Natural killer cell (primary cell): ENCODE results near the gene ADGRL1. TPM values are rescaled to one million over a fixed set of nuclear protein-coding genes. Genes with fewer than 3 reads are reported as not detected.

Source experiments
- ATAC-seq, 3 donors: fragments of 150-1000 bp in 2 of 3; fragments of 200-7000 bp in 1 of 3; cut with Tn5 transposase; 1 replicate in 1 of 3; 2 replicates in 2 of 3; pipeline ENCODE4 v1.10.0; 2021; ENCODE audit warnings: mild to moderate bottlenecking in 2 of 3, moderate library complexity in 2 of 3
- DNase-seq, 2 donors: peaks; one replicate each; pipeline versions ENCODE4 v3.0.0 to v3.0.0-alpha.2; 2013 to 2021; ENCODE audit warnings: mixed read lengths in 1 of 2
- H3K27ac ChIP-seq: one replicate; pipeline ENCODE4 v1.5.1; 2013; ENCODE audit warnings: mild to moderate bottlenecking, low read length
- H3K27me3 ChIP-seq: one replicate; pipeline ENCODE4 v1.6.1; 2013; ENCODE audit warnings: low read length; ENCODE audit not compliant: control insufficient read depth, insufficient read depth
- H3K36me3 ChIP-seq: one replicate; pipeline ENCODE4 v1.6.1; 2013; ENCODE audit warnings: low read length; ENCODE audit not compliant: control insufficient read depth, insufficient read depth
- H3K4me1 ChIP-seq: one replicate; pipeline ENCODE4 v1.6.1; 2013; ENCODE audit warnings: low read length; ENCODE audit not compliant: control insufficient read depth, insufficient read depth
- H3K4me3 ChIP-seq: one replicate; pipeline ENCODE4 v1.5.1; 2013; ENCODE audit warnings: low read length
- H3K9me3 ChIP-seq: one replicate; pipeline ENCODE4 v1.6.1; 2013; ENCODE audit warnings: low read length; ENCODE audit not compliant: control insufficient read depth, insufficient read depth
- H3K27ac Mint-ChIP-seq, 2 donors: one replicate each; pipeline ENCODE4 v1.8.0; 2022; ENCODE audit warnings: mild to moderate bottlenecking in 2 of 2, mixed read lengths in 2 of 2, moderate library complexity in 1 of 2
- H3K27me3 Mint-ChIP-seq, 2 donors: one replicate each; pipeline ENCODE4 v1.8.0; 2022; ENCODE audit warnings: low read depth in 2 of 2, mixed read lengths in 2 of 2
- H3K36me3 Mint-ChIP-seq: one replicate; pipeline ENCODE4 v1.8.0; 2022; ENCODE audit warnings: mixed read lengths
- H3K4me1 Mint-ChIP-seq, 2 donors: one replicate each; pipeline ENCODE4 v1.8.0; 2022; ENCODE audit warnings: mixed read lengths in 2 of 2
- H3K4me3 Mint-ChIP-seq: one replicate; pipeline ENCODE4 v1.8.0; 2022; ENCODE audit warnings: mild to moderate bottlenecking, moderate library complexity, mixed read lengths
- H3K9me3 Mint-ChIP-seq, 2 donors: one replicate each; pipeline ENCODE4 v1.8.0; 2022; ENCODE audit warnings: mixed read lengths in 2 of 2
- CTCF ChIP-seq: fragments of 200-600 bp; IDR thresholded peaks from one replicate; pipeline ENCODE4 v1.8.0; 2022; ENCODE audit warnings: antibody characterized with exemption
- WGBS: methylation state at CpG from one replicate; pipeline ENCODE4 v1.1.7; 2013; ENCODE audit warnings: missing lambda C conversion rate; ENCODE audit not compliant: insufficient coverage; 5-methylcytosine and 5-hydroxymethylcytosine counted together
- intact Hi-C: fragments of 100-400 bp; cut with micrococcal nuclease; formaldehyde crosslinking; loops from one replicate; pipeline ENCODE4 v1.14.2; 2022
- total RNA-seq, 4 donors: library from RNA; stranded (reverse); fragments of 120-200 nt in 1 of 4; gene quantifications; one replicate each; pipeline versions ENCODE4 v1.2.3 to v1.2.4, GENCODE V29; 2013 to 2022

Gene ADGRL1
- total RNA-seq, 3 donors from 2014 or later (not counting 1 experiment from before 2014, with no cell fraction given), result 47.3 to 54.3 (median 52.7) TPM

GRCh38 chr19:14112809-14113385 is 93.1 kb downstream of the ADGRL1 start:
- Histone ChIP-seq H3K4me1 (peaks cover 43% of the 10 kb centered on the region), H3K9me3 (no peaks in the 10 kb centered on the region), H3K27me3 (no peaks in the 10 kb centered on the region), H3K4me3 (no peak overlapping the region), H3K36me3 (peaks cover 2% of the 10 kb centered on the region), H3K27ac (no peak overlapping the region)
- intact Hi-C loops, result no loop called here
- Mint-ChIP-seq H3K4me1 (peaks cover 18 to 35% of the 10 kb centered on the region in 2 donors), H3K27me3 (no peaks in the 10 kb centered on the region), H3K36me3 (no peaks in the 10 kb centered on the region), H3K9me3 (no peaks in the 10 kb centered on the region), H3K4me3 (no peak overlapping the region), H3K27ac (no peak overlapping the region)
- no peak for DNase-seq
- WGBS, result 83% methylated on average over 9 of the region's 12 CpGs
- no peak for TF ChIP-seq CTCF
- ATAC-seq, result no peak

GRCh38 chr19:14112051-14112808 is 93.7 kb downstream of the ADGRL1 start:
- Mint-ChIP-seq H3K36me3 (no peaks in the 10 kb centered on the region), H3K27me3 (no peaks in the 10 kb centered on the region), H3K4me3 (no peak overlapping the region), H3K9me3 (no peaks in the 10 kb centered on the region), H3K4me1 (peaks cover 18 to 35% of the 10 kb centered on the region in 2 donors), H3K27ac (no peak overlapping the region)
- intact Hi-C loops, result no loop called here
- Histone ChIP-seq H3K27ac (no peak overlapping the region), H3K9me3 (no peaks in the 10 kb centered on the region), H3K4me3 (no peak overlapping the region), H3K36me3 (peaks cover 2% of the 10 kb centered on the region), H3K4me1 (peaks cover 42% of the 10 kb centered on the region), H3K27me3 (no peaks in the 10 kb centered on the region)
- DNase-seq, result no peak
- WGBS, result 86% methylated on average over 12 of the region's 12 CpGs
- ATAC-seq, result no peak
- no peak for TF ChIP-seq CTCF

GRCh38 chr19:14111486-14111885 is 94.5 kb downstream of the ADGRL1 start:
- H3K27me3 Mint-ChIP-seq, result no peaks in the 10 kb centered on the region
- intact Hi-C loops, result no loop called here
- H3K4me1 Mint-ChIP-seq, result peaks cover 13 to 27% of the 10 kb centered on the region in 2 donors
- TF ChIP-seq CTCF, result no peak
- H3K36me3 ChIP-seq, result peaks cover 2% of the 10 kb centered on the region
- H3K9me3 Mint-ChIP-seq, result no peaks in the 10 kb centered on the region
- no peak for DNase-seq
- WGBS, result 88% methylated on average over 1 of the region's 1 CpG
- H3K4me3 ChIP-seq, result no peak overlapping the region
- H3K4me3 Mint-ChIP-seq, result no peak overlapping the region
- no peaks in the 10 kb centered on the region for H3K9me3 ChIP-seq
- no peaks in the 10 kb centered on the region for H3K36me3 Mint-ChIP-seq
- H3K27ac ChIP-seq, result no peak overlapping the region
- ATAC-seq, result no peak
- H3K27ac Mint-ChIP-seq, result peak overlapping the region in 1 of 2 donors; percentile 38
- H3K4me1 ChIP-seq, result peaks cover 35% of the 10 kb centered on the region
- H3K27me3 ChIP-seq, result no peaks in the 10 kb centered on the region
